H9 (cell line): Measurements from ENCODE around the gene ACOX3. TPM values are rescaled to one million over a fixed set of nuclear protein-coding genes. Genes with fewer than 3 reads are reported as not detected.

Experiments
- DNase-seq: peaks from one replicate; pipeline ENCODE4 v3.0.0-alpha.2; 2017
- H2AFZ ChIP-seq: one replicate; pipeline ENCODE4 v1.6.1; 2013; ENCODE audit warnings: mild to moderate bottlenecking, low read length, control low read depth, moderate library complexity
- H2AK5ac ChIP-seq: 2 replicates; pipeline ENCODE4 v1.6.1; 2013; ENCODE audit warnings: low read length, control low read depth, mixed read lengths; ENCODE audit not compliant: insufficient read length
- H2BK120ac ChIP-seq: one replicate; pipeline ENCODE4 v1.6.1; 2013; ENCODE audit warnings: low read depth, mild to moderate bottlenecking, low read length, control low read depth, inconsistent platforms; ENCODE audit not compliant: poor library complexity, severe bottlenecking
- H2BK12ac ChIP-seq: 2 replicates; pipeline ENCODE4 v1.6.1; 2013; ENCODE audit warnings: low read length, control low read depth, mixed read lengths, low read depth; ENCODE audit not compliant: insufficient read length
- H2BK15ac ChIP-seq: 2 replicates; pipeline ENCODE4 v1.6.1; 2013; ENCODE audit warnings: low read depth, low read length, control low read depth
- H2BK20ac ChIP-seq: one replicate; pipeline ENCODE4 v1.6.1; 2013; ENCODE audit warnings: low read depth, mild to moderate bottlenecking, low read length, control low read depth, inconsistent platforms; ENCODE audit not compliant: poor library complexity, severe bottlenecking
- H2BK5ac ChIP-seq: 2 replicates; pipeline ENCODE4 v1.6.1; 2013; ENCODE audit warnings: low read length, control low read depth, mixed read lengths; ENCODE audit not compliant: insufficient read length
- H3K14ac ChIP-seq: 2 replicates; pipeline ENCODE4 v1.6.1; 2013; ENCODE audit warnings: low read length, control low read depth; ENCODE audit not compliant: insufficient read depth
- H3K18ac ChIP-seq: 2 replicates; pipeline ENCODE4 v1.6.1; 2013; ENCODE audit warnings: low read depth, mild to moderate bottlenecking, mixed read lengths, low read length, control low read depth; ENCODE audit not compliant: insufficient read length
- H3K23ac ChIP-seq: 2 replicates; pipeline ENCODE4 v1.6.1; 2013; ENCODE audit warnings: low read length, control low read depth, mixed read lengths, low read depth; ENCODE audit not compliant: insufficient read length
- H3K23me2 ChIP-seq: 2 replicates; pipeline ENCODE4 v1.6.1; 2013; ENCODE audit warnings: low read depth, mild to moderate bottlenecking, mixed read lengths, low read length, control low read depth; ENCODE audit not compliant: insufficient read length, poor library complexity, severe bottlenecking
- H3K27ac ChIP-seq: 2 replicates; pipeline ENCODE4 v1.5.1; 2013; ENCODE audit warnings: low read length, control low read depth, mixed read lengths, low read depth; ENCODE audit not compliant: insufficient read length
- H3K27me3 ChIP-seq: 2 replicates; pipeline ENCODE4 v1.6.1; 2013; ENCODE audit warnings: low read length, control low read depth, inconsistent platforms; ENCODE audit not compliant: insufficient read depth
- H3K4ac ChIP-seq: 2 replicates; pipeline ENCODE4 v1.6.1; 2013; ENCODE audit warnings: low read depth, mild to moderate bottlenecking, control low read depth, inconsistent platforms, low read length, moderate library complexity
- H3K4me1 ChIP-seq: 2 replicates; pipeline ENCODE4 v1.6.1; 2013; ENCODE audit warnings: low read length, control low read depth, inconsistent platforms; ENCODE audit not compliant: insufficient read depth
- H3K4me2 ChIP-seq: 2 replicates; pipeline ENCODE4 v1.6.1; 2013; ENCODE audit warnings: low read length, control low read depth, mixed read lengths; ENCODE audit not compliant: insufficient read length, insufficient read depth
- H3K56ac ChIP-seq: 2 replicates; pipeline ENCODE4 v1.6.1; 2013; ENCODE audit warnings: low read depth, mild to moderate bottlenecking, mixed read lengths, low read length, control low read depth; ENCODE audit not compliant: insufficient read length
- H3K79me1 ChIP-seq: 2 replicates; pipeline ENCODE4 v1.6.1; 2013; ENCODE audit warnings: low read depth, mild to moderate bottlenecking, moderate library complexity, low read length, control low read depth, inconsistent platforms; ENCODE audit not compliant: insufficient read depth, poor library complexity, severe bottlenecking
- H3K79me2 ChIP-seq: 2 replicates; pipeline ENCODE4 v1.6.1; 2013; ENCODE audit warnings: low read length, control low read depth, inconsistent platforms; ENCODE audit not compliant: insufficient read depth
- H3K9ac ChIP-seq: 2 replicates; pipeline ENCODE4 v1.6.1; 2013; ENCODE audit warnings: low read length, control low read depth, mixed read lengths; ENCODE audit not compliant: insufficient read length; ENCODE audit errors: extremely low read depth
- H3K9me3 ChIP-seq: one replicate; pipeline ENCODE4 v1.6.1; 2013; ENCODE audit warnings: low read depth, low read length, inconsistent platforms; ENCODE audit not compliant: control insufficient read depth
- H3T11ph ChIP-seq: one replicate; pipeline ENCODE4 v1.6.1; 2013; ENCODE audit warnings: mild to moderate bottlenecking, low read length, control low read depth, inconsistent platforms
- H4K20me1 ChIP-seq: one replicate; pipeline ENCODE4 v1.6.1; 2013; ENCODE audit not compliant: control insufficient read depth, insufficient read length, insufficient read depth
- H4K5ac ChIP-seq: 2 replicates; pipeline ENCODE4 v1.6.1; 2013; ENCODE audit warnings: low read depth, mild to moderate bottlenecking, mixed read lengths, low read length, control low read depth; ENCODE audit not compliant: insufficient read length
- H4K8ac ChIP-seq: replicated peaks from 2 replicates; pipeline ENCODE4 v1.6.1; 2013; ENCODE audit warnings: low read length, control low read depth, mixed read lengths, low read depth; ENCODE audit not compliant: insufficient read length
- H4K91ac ChIP-seq: 2 replicates; pipeline ENCODE4 v1.6.1; 2013; ENCODE audit warnings: low read depth, mild to moderate bottlenecking, moderate library complexity, mixed read lengths, low read length, control low read depth; ENCODE audit not compliant: insufficient read length
- H3K27ac Mint-ChIP-seq, 3 experiments: 2 replicates in 2 of 3; 3 replicates in 1 of 3; pipeline ENCODE4 v1.8.0; 2020 to 2021; ENCODE audit warnings: mixed read lengths in 3 of 3, mild to moderate bottlenecking in 1 of 3, moderate library complexity in 1 of 3
- H3K27me3 Mint-ChIP-seq: 2 replicates; pipeline ENCODE4 v1.8.0; 2021; ENCODE audit warnings: low read depth, mild to moderate bottlenecking, moderate library complexity, mixed read lengths
- H3K36me3 Mint-ChIP-seq, 3 experiments: 2 replicates in 2 of 3; 3 replicates in 1 of 3; pipeline ENCODE4 v1.8.0; 2020 to 2021; ENCODE audit warnings: low read depth in 3 of 3, mixed read lengths in 3 of 3; ENCODE audit not compliant: insufficient read depth in 1 of 3
- H3K4me1 Mint-ChIP-seq, 2 experiments: 2 replicates each; pipeline ENCODE4 v1.8.0; 2020; ENCODE audit warnings: mixed read lengths in 2 of 2
- H3K4me3 Mint-ChIP-seq, 2 experiments: 2 replicates in 1 of 2; 3 replicates in 1 of 2; pipeline ENCODE4 v1.8.0; 2020 to 2021; ENCODE audit warnings: mild to moderate bottlenecking in 2 of 2, mixed read lengths in 2 of 2, moderate library complexity in 1 of 2
- H3K9me3 Mint-ChIP-seq, 2 experiments: 2 replicates in 1 of 2; 3 replicates in 1 of 2; pipeline ENCODE4 v1.8.0; 2020; ENCODE audit warnings: mild to moderate bottlenecking in 2 of 2, mixed read lengths in 2 of 2, moderate library complexity in 1 of 2
- WGBS: extraction: QIAGEN DNeasy Blood & Tissue Kit; methylation state at CpG from one replicate; pipeline ENCODE4 v1.1.7; 2013; ENCODE audit warnings: missing lambda C conversion rate, low lambda C conversion rate, mixed read lengths; ENCODE audit not compliant: insufficient read length; ENCODE audit errors: extremely low coverage; 5-methylcytosine and 5-hydroxymethylcytosine counted together
- total RNA-seq: library from RNA; stranded (reverse); gene quantifications from 2 replicates; pipeline ENCODE4 v1.2.1, GENCODE V29; 2021
- TF ChIP-seq, protein P1 (sequence below): fragments of 200-600 bp; sonication (generic); conservative IDR thresholded peaks from 3 replicates; pipeline ENCODE4 v1.8.0; 2021; ENCODE audit warnings: antibody characterized with exemption, mild to moderate bottlenecking

ACOX3 gene
- total RNA-seq, 1 experiment from 2014 or later = 13.8 TPM

DNA sequence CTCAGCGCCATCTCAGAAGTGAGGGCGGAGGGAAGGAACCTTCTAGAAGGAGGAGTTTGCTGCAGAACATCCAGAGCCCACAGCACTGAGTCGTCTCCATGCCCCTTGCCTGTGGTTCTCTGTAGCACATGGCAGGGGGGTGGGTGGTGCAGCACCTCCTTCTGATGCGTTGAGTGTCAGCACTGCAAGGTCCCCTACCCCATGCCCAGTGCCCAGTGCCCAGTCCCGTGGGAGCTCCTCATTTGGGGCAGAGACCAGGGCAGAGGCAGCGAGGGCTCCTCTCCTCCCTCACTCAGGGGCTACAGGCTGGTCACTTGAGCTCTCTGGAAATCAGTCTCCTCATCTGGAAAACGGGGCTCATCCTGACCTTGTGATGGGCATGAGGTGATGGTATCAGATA, 92.9 kb downstream of the ACOX3 start:
- Histone ChIP-seq H2BK12ac (no peak overlapping the region), H3K79me1 (no peaks in the 10 kb centered on the region), H2BK20ac (no peak overlapping the region), H4K20me1 (no peaks in the 10 kb centered on the region), H3T11ph (no peak overlapping the region), H2BK15ac (no peak overlapping the region), H4K91ac (no peak overlapping the region), H3K27me3 (no peaks in the 10 kb centered on the region), H3K18ac (no peak overlapping the region), H2BK120ac (no peak overlapping the region), H3K56ac (no peak overlapping the region), H3K14ac (no peak overlapping the region), H4K8ac (no peak overlapping the region), H3K79me2 (no peaks in the 10 kb centered on the region), H3K4me1 (no peaks in the 10 kb centered on the region), H3K4me2 (no peak overlapping the region), H3K4ac (no peak overlapping the region), H4K5ac (no peak overlapping the region), H2BK5ac (no peak overlapping the region), H3K9me3 (no peaks in the 10 kb centered on the region), H3K9ac (no peak overlapping the region), H3K27ac (no peak overlapping the region), H2AFZ (no peak overlapping the region), H2AK5ac (no peak overlapping the region), H3K23ac (no peak overlapping the region), H3K23me2 (no peaks in the 10 kb centered on the region)
- TF ChIP-seq, protein P1, sequence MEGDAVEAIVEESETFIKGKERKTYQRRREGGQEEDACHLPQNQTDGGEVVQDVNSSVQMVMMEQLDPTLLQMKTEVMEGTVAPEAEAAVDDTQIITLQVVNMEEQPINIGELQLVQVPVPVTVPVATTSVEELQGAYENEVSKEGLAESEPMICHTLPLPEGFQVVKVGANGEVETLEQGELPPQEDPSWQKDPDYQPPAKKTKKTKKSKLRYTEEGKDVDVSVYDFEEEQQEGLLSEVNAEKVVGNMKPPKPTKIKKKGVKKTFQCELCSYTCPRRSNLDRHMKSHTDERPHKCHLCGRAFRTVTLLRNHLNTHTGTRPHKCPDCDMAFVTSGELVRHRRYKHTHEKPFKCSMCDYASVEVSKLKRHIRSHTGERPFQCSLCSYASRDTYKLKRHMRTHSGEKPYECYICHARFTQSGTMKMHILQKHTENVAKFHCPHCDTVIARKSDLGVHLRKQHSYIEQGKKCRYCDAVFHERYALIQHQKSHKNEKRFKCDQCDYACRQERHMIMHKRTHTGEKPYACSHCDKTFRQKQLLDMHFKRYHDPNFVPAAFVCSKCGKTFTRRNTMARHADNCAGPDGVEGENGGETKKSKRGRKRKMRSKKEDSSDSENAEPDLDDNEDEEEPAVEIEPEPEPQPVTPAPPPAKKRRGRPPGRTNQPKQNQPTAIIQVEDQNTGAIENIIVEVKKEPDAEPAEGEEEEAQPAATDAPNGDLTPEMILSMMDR = no peak
- Mint-ChIP-seq H3K36me3 (no peaks in the 10 kb centered on the region; a peak in 1 of 7 replicates), H3K27ac (no peak overlapping the region; a peak in 1 of 7 replicates), H3K4me3 (no peak overlapping the region), H3K27me3 (peaks cover 51% of the 10 kb centered on the region), H3K4me1 (peaks cover 25 to 30% of the 10 kb centered on the region in 2 experiments), H3K9me3 (no peaks in the 10 kb centered on the region)
- no CpG with 5 or more reads among the region's 7 CpGs for WGBS
- no peak for DNase-seq
